GM23338 (cell line): ENCODE measurements around the gene PCLO. TPM values are rescaled to one million over a fixed set of nuclear protein-coding genes. Genes with fewer than 3 reads are reported as not detected.

Experiments used
- ATAC-seq: fragments of 200-7000 bp; cut with Tn5 transposase; 3 replicates; pipeline ENCODE4 v1.9.1; 2020
- DNase-seq: peaks from one replicate; pipeline ENCODE4 v3.0.0-alpha.2; 2015; ENCODE audit warnings: low spot score
- H2AFZ ChIP-seq: fragments of 200-600 bp; sonication (generic); 2 replicates; pipeline ENCODE4 v1.8.0; 2016; ENCODE audit warnings: antibody characterized with exemption, mild to moderate bottlenecking, moderate library complexity
- H3F3A ChIP-seq: fragments of 200-600 bp; sonication (generic); replicated peaks from 2 replicates; pipeline ENCODE4 v1.8.0; 2017; ENCODE audit warnings: antibody characterized with exemption, mixed run types, low read depth
- H3K27ac ChIP-seq: fragments of 200-600 bp; sonication (generic); 2 replicates; pipeline ENCODE4 v1.6.1; 2016; ENCODE audit warnings: low read depth
- H3K27me3 ChIP-seq: fragments of 200-600 bp; sonication (generic); 2 replicates; pipeline ENCODE4 v1.8.0; 2016; ENCODE audit warnings: mild to moderate bottlenecking, mixed run types, moderate library complexity; ENCODE audit not compliant: insufficient read depth
- H3K36me3 ChIP-seq: fragments of 200-600 bp; sonication (generic); 2 replicates; pipeline ENCODE4 v1.8.0; 2016; ENCODE audit warnings: mild to moderate bottlenecking; ENCODE audit not compliant: insufficient read depth
- H3K4me1 ChIP-seq: fragments of 200-600 bp; sonication (generic); 2 replicates; pipeline ENCODE4 v1.8.0; 2016; ENCODE audit warnings: mild to moderate bottlenecking, moderate library complexity; ENCODE audit not compliant: insufficient read depth
- H3K4me2 ChIP-seq: fragments of 200-600 bp; sonication (generic); 2 replicates; pipeline ENCODE4 v1.7.1; 2017; ENCODE audit warnings: mixed run types
- H3K4me3 ChIP-seq: fragments of 200-600 bp; sonication (generic); 2 replicates; pipeline ENCODE4 v1.6.1; 2016; ENCODE audit warnings: mixed run types
- H3K79me2 ChIP-seq: fragments of 200-600 bp; sonication (generic); replicated peaks from 2 replicates; pipeline ENCODE4 v1.8.0; 2017; ENCODE audit warnings: mild to moderate bottlenecking; ENCODE audit not compliant: insufficient read depth
- H3K9me2 ChIP-seq: fragments of 200-600 bp; sonication (generic); 2 replicates; pipeline ENCODE4 v1.8.0; 2017; ENCODE audit not compliant: insufficient read depth
- H4K20me1 ChIP-seq: fragments of 200-600 bp; sonication (generic); replicated peaks from 2 replicates; pipeline ENCODE4 v1.8.0; 2017; ENCODE audit warnings: mild to moderate bottlenecking; ENCODE audit not compliant: insufficient read depth
- H3K27ac Mint-ChIP-seq: 2 replicates; pipeline ENCODE4 v1.8.0; 2020; ENCODE audit warnings: inconsistent platforms, mild to moderate bottlenecking, moderate library complexity, mixed read lengths
- H3K27me3 Mint-ChIP-seq: 3 replicates; pipeline ENCODE4 v1.8.0; 2022; ENCODE audit warnings: low read depth, mild to moderate bottlenecking, moderate library complexity, mixed read lengths, inconsistent platforms; ENCODE audit not compliant: insufficient read depth, poor library complexity
- H3K36me3 Mint-ChIP-seq: 3 replicates; pipeline ENCODE4 v1.8.0; 2021; ENCODE audit warnings: low read depth, mild to moderate bottlenecking, inconsistent platforms, moderate library complexity, mixed read lengths
- H3K4me1 Mint-ChIP-seq: 3 replicates; pipeline ENCODE4 v1.8.0; 2020; ENCODE audit warnings: mild to moderate bottlenecking, inconsistent platforms, mixed read lengths
- H3K4me3 Mint-ChIP-seq: 3 replicates; pipeline ENCODE4 v1.8.0; 2021; ENCODE audit warnings: moderate library complexity, mild to moderate bottlenecking, inconsistent platforms, mixed read lengths
- H3K9me3 Mint-ChIP-seq: 3 replicates; pipeline ENCODE4 v1.8.0; 2020; ENCODE audit warnings: moderate library complexity, mild to moderate bottlenecking, inconsistent platforms, mixed read lengths
- CREB1 ChIP-seq: fragments of 250-450 bp; sonication (Bioruptor Pico); IDR thresholded peaks from 2 replicates; pipeline ENCODE4 v1.5.0; 2020; ENCODE audit warnings: low read depth, mild to moderate bottlenecking, moderate library complexity
- CTCF ChIP-seq, 2 experiments: fragments of 200-600 bp in 1 of 2; sonication (generic) in 1 of 2; conservative IDR thresholded peaks; 2 replicates each; pipeline versions ENCODE4 v1.5.1 to v1.6.1; 2016 to 2017; ENCODE audit warnings: antibody characterized with exemption in 2 of 2, low read depth in 2 of 2, mild to moderate bottlenecking in 2 of 2, moderate library complexity in 1 of 2
- ETS1 ChIP-seq: IDR thresholded peaks from 2 replicates; pipeline ENCODE4 v1.6.1; 2016; ENCODE audit warnings: antibody characterized with exemption
- EZH2phosphoT487 ChIP-seq: fragments of 200-600 bp; sonication (generic); IDR thresholded peaks from one replicate; pipeline ENCODE4 v1.8.1; 2018; ENCODE audit warnings: antibody characterized with exemption; ENCODE audit not compliant: unreplicated experiment
- NANOG ChIP-seq: IDR thresholded peaks from 2 replicates; pipeline ENCODE4 v1.6.1; 2016; ENCODE audit warnings: antibody characterized with exemption, borderline replicate concordance
- ZNF114 ChIP-seq: fragments of 250-450 bp; sonication (Bioruptor Pico); IDR thresholded peaks from 2 replicates; pipeline ENCODE4 v1.5.0; 2020; ENCODE audit warnings: mild to moderate bottlenecking, moderate library complexity
- ZNF331 ChIP-seq: fragments of 250-450 bp; sonication (Bioruptor Pico); IDR thresholded peaks from 2 replicates; pipeline ENCODE4 v1.5.0; 2020; ENCODE audit warnings: low read depth, mild to moderate bottlenecking, moderate library complexity
- polyA plus RNA-seq: library from polyadenylated mRNA; unstranded; fragments of >200 nt; fragmentation: Nextera tagmentation; extraction: Ambion mirVana; gene quantifications from 2 replicates; pipeline ENCODE4 v1.2.1, GENCODE V29; 2016
- total RNA-seq: library from RNA; depleted of rRNA; stranded (reverse); fragments of >200 nt; shearing (Covaris generic); gene quantifications from 2 replicates; pipeline ENCODE4 v1.2.3, GENCODE V29; 2014
- TF ChIP-seq, protein P1 (sequence below): IDR thresholded peaks from one replicate; pipeline ENCODE4 v1.6.1; 2018; ENCODE audit warnings: antibody characterized with exemption; ENCODE audit not compliant: unreplicated experiment

PCLO gene
- total and polyA plus RNA-seq, 2 experiments from 2014 or later = 7.4 to 9.1 TPM

- no peaks in the 10 kb centered on the region for H3K27me3 ChIP-seq
- H3K9me2 ChIP-seq = peaks cover 19% of the 10 kb centered on the region; the same call in 1 of the 2 replicates
- H3K79me2 ChIP-seq = no peaks in the 10 kb centered on the region
- H3K4me3 Mint-ChIP-seq = no peak overlapping the region
- no peak overlapping the region for H3K27ac Mint-ChIP-seq
- H3K4me3 ChIP-seq = no peak overlapping the region
- DNase-seq = no peak
- H2AFZ ChIP-seq = no peak overlapping the region
- no peak overlapping the region for H3K4me2 ChIP-seq
- H3K36me3 Mint-ChIP-seq = no peaks in the 10 kb centered on the region
- H3K36me3 ChIP-seq = 0 out of 2 replicates have a peak, but pooled peaks cover 3% of the 10 kb centered on the region
- no peaks in the 10 kb centered on the region for H3K9me3 Mint-ChIP-seq
- H3K4me1 ChIP-seq = no peaks in the 10 kb centered on the region
- H3F3A ChIP-seq = no peaks in the 10 kb centered on the region
- peaks cover 2% of the 10 kb centered on the region for H3K27me3 Mint-ChIP-seq
- no peaks in the 10 kb centered on the region for H4K20me1 ChIP-seq
- H3K27ac ChIP-seq = no peak overlapping the region
- no peak for ATAC-seq
- TF ChIP-seq, protein P1, sequence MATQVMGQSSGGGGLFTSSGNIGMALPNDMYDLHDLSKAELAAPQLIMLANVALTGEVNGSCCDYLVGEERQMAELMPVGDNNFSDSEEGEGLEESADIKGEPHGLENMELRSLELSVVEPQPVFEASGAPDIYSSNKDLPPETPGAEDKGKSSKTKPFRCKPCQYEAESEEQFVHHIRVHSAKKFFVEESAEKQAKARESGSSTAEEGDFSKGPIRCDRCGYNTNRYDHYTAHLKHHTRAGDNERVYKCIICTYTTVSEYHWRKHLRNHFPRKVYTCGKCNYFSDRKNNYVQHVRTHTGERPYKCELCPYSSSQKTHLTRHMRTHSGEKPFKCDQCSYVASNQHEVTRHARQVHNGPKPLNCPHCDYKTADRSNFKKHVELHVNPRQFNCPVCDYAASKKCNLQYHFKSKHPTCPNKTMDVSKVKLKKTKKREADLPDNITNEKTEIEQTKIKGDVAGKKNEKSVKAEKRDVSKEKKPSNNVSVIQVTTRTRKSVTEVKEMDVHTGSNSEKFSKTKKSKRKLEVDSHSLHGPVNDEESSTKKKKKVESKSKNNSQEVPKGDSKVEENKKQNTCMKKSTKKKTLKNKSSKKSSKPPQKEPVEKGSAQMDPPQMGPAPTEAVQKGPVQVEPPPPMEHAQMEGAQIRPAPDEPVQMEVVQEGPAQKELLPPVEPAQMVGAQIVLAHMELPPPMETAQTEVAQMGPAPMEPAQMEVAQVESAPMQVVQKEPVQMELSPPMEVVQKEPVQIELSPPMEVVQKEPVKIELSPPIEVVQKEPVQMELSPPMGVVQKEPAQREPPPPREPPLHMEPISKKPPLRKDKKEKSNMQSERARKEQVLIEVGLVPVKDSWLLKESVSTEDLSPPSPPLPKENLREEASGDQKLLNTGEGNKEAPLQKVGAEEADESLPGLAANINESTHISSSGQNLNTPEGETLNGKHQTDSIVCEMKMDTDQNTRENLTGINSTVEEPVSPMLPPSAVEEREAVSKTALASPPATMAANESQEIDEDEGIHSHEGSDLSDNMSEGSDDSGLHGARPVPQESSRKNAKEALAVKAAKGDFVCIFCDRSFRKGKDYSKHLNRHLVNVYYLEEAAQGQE = no peak
- no peak for TF ChIP-seq EZH2phosphoT487
- no peaks in the 10 kb centered on the region for H3K4me1 Mint-ChIP-seq
These were observed 209.2 kb downstream of the PCLO start for GRCh38 chr7:82953324-82954027.

DNA sequence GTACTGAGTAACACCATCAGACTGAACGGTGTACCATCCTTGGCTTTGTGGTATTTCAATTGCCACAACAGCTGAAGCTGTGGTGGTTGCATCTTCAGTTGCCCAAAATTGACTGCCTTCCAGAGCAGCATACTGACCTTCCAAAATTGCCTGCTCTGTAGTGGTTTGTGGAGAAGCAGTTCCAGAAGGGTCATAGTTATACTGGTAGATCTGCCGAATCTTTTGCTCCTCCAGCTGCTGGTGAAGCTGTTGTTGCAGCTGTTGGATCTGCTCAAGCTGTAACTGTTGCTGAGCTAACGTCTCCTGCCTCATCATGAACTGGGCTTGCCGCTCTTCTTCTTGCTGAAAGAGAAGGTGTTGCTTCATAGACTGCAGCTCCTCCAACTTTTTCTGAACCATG, 212.2 kb downstream of the PCLO start:
- H3F3A ChIP-seq = no peaks in the 10 kb centered on the region
- TF ChIP-seq NANOG (no peak), ZNF114 (CRISPR knock-in tag) (no peak), ETS1 (no peak), ZNF331 (no peak), CTCF (conservative IDR thresholded peaks at IDR 0.05; ENCODE audit: low read depth in 2 of 2) (no peak), CREB1 (no peak)

More for the DNA sequence above, 212.2 kb downstream of the PCLO start:
- Histone ChIP-seq H3K36me3 (no peaks in the 10 kb centered on the region), H3K9me2 (peaks cover 12% of the 10 kb centered on the region; the same call in 1 of the 2 replicates), H3K79me2 (no peaks in the 10 kb centered on the region), H3K27ac (no peak overlapping the region), H4K20me1 (no peaks in the 10 kb centered on the region), H3K27me3 (no peaks in the 10 kb centered on the region), H2AFZ (no peak overlapping the region), H3K4me2 (no peak overlapping the region), H3K4me3 (no peak overlapping the region), H3K4me1 (no peaks in the 10 kb centered on the region)
- Mint-ChIP-seq H3K4me3 (no peak overlapping the region), H3K4me1 (no peaks in the 10 kb centered on the region), H3K36me3 (no peaks in the 10 kb centered on the region), H3K27me3 (peaks cover 3% of the 10 kb centered on the region), H3K9me3 (no peaks in the 10 kb centered on the region), H3K27ac (no peak overlapping the region)
- no peak for DNase-seq
- ATAC-seq = no peak
